GM12878 (cell line): Measurements from ENCODE around the gene LPAR3. TPM values are rescaled to one million over a fixed set of nuclear protein-coding genes. Genes with fewer than 3 reads are reported as not detected.

Source experiments
- STAT1 ChIP-seq: fragments of 450-650 bp; conservative IDR thresholded peaks from 2 replicates; pipeline ENCODE4 v1.6.1; 2014; ENCODE audit warnings: antibody characterized with exemption, mild to moderate bottlenecking
- YY1 ChIP-seq: IDR thresholded peaks from 2 replicates; pipeline ENCODE4 v1.6.1; 2011; ENCODE audit warnings: low read depth, mild to moderate bottlenecking, low read length
- polyA plus RNA-seq, 11 experiments: library from polyadenylated mRNA; depleted of rRNA in 4 of 11; unstranded in 6 of 11; stranded (reverse) in 5 of 11; fragments of >200 nt; fragmentation: Nextera tagmentation in 4 of 11; fragmentation: Illumina TruSeq in 1 of 11; extraction: Ambion mirVana in 4 of 11; extraction: Trizol in 1 of 11; gene quantifications; 1 replicate in 1 of 11; 2 replicates in 10 of 11; pipeline versions ENCODE4 v1.2.1 to v1.2.3, GENCODE V29; 2011 to 2016; ENCODE audit warnings: inconsistent platforms in 2 of 11, missing spikeins in 2 of 11, low read depth in 1 of 11
- total RNA-seq, 4 experiments: library from RNA; depleted of rRNA in 3 of 4; stranded (reverse); fragments of >200 nt in 3 of 4; fragmentation: Illumina TruSeq in 1 of 4; extraction: Trizol in 1 of 4; gene quantifications; 2 replicates each; pipeline versions ENCODE4 v1.2.1 to v1.2.3, GENCODE V29; 2013 to 2021
- TF ChIP-seq, protein P1 (sequence below): IDR thresholded peaks from 2 replicates; pipeline ENCODE4 v1.6.1; 2012; ENCODE audit warnings: low read depth, low read length, improper control_type of control experiment
- TF ChIP-seq, protein P2 (sequence below): fragments of 450-650 bp; IDR thresholded peaks from 2 replicates; pipeline ENCODE4 v1.6.1; 2016; ENCODE audit warnings: mild to moderate bottlenecking, moderate library complexity, borderline replicate concordance
- TF ChIP-seq, protein P3 (sequence below): fragments of 450-650 bp; IDR thresholded peaks from 2 replicates; pipeline ENCODE4 v1.6.1; 2017; ENCODE audit warnings: mild to moderate bottlenecking, moderate library complexity

LPAR3 gene
- total and polyA plus RNA-seq, 10 of the 15 experiments (the other 5 are each of a cell fraction or from before 2014, with no cell fraction given), result 0.03 to 0.31 (median 0.09) TPM; not detected in 3

DNA sequence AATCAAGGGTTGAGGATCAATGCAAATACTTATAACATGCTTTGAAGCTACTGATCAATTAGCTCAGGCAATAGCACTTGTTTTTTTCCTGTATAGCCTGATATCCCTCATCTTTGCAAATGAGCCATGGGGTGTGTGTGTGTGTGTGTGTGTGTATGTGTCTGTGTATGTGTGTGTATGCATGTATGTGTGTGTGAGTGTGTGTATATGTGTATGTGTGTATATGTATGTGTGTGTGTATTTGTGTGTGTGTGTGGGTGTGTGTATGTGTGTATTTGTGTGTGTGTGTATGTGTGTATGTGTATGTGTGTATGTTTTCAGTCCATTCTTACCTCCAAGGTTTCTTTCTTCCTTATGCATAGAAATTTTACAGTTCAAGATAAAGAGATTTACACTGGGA, 124.4 kb downstream of the LPAR3 start (continued):
- no peak for TF ChIP-seq STAT1
- TF ChIP-seq, protein P1, sequence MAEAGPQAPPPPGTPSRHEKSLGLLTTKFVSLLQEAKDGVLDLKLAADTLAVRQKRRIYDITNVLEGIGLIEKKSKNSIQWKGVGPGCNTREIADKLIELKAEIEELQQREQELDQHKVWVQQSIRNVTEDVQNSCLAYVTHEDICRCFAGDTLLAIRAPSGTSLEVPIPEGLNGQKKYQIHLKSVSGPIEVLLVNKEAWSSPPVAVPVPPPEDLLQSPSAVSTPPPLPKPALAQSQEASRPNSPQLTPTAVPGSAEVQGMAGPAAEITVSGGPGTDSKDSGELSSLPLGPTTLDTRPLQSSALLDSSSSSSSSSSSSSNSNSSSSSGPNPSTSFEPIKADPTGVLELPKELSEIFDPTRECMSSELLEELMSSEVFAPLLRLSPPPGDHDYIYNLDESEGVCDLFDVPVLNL, result no peak
- TF ChIP-seq, protein P2, sequence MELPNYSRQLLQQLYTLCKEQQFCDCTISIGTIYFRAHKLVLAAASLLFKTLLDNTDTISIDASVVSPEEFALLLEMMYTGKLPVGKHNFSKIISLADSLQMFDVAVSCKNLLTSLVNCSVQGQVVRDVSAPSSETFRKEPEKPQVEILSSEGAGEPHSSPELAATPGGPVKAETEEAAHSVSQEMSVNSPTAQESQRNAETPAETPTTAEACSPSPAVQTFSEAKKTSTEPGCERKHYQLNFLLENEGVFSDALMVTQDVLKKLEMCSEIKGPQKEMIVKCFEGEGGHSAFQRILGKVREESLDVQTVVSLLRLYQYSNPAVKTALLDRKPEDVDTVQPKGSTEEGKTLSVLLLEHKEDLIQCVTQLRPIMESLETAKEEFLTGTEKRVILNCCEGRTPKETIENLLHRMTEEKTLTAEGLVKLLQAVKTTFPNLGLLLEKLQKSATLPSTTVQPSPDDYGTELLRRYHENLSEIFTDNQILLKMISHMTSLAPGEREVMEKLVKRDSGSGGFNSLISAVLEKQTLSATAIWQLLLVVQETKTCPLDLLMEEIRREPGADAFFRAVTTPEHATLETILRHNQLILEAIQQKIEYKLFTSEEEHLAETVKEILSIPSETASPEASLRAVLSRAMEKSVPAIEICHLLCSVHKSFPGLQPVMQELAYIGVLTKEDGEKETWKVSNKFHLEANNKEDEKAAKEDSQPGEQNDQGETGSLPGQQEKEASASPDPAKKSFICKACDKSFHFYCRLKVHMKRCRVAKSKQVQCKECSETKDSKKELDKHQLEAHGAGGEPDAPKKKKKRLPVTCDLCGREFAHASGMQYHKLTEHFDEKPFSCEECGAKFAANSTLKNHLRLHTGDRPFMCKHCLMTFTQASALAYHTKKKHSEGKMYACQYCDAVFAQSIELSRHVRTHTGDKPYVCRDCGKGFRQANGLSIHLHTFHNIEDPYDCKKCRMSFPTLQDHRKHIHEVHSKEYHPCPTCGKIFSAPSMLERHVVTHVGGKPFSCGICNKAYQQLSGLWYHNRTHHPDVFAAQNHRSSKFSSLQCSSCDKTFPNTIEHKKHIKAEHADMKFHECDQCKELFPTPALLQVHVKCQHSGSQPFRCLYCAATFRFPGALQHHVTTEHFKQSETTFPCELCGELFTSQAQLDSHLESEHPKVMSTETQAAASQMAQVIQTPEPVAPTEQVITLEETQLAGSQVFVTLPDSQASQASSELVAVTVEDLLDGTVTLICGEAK, result no peak
- TF ChIP-seq, protein P3, sequence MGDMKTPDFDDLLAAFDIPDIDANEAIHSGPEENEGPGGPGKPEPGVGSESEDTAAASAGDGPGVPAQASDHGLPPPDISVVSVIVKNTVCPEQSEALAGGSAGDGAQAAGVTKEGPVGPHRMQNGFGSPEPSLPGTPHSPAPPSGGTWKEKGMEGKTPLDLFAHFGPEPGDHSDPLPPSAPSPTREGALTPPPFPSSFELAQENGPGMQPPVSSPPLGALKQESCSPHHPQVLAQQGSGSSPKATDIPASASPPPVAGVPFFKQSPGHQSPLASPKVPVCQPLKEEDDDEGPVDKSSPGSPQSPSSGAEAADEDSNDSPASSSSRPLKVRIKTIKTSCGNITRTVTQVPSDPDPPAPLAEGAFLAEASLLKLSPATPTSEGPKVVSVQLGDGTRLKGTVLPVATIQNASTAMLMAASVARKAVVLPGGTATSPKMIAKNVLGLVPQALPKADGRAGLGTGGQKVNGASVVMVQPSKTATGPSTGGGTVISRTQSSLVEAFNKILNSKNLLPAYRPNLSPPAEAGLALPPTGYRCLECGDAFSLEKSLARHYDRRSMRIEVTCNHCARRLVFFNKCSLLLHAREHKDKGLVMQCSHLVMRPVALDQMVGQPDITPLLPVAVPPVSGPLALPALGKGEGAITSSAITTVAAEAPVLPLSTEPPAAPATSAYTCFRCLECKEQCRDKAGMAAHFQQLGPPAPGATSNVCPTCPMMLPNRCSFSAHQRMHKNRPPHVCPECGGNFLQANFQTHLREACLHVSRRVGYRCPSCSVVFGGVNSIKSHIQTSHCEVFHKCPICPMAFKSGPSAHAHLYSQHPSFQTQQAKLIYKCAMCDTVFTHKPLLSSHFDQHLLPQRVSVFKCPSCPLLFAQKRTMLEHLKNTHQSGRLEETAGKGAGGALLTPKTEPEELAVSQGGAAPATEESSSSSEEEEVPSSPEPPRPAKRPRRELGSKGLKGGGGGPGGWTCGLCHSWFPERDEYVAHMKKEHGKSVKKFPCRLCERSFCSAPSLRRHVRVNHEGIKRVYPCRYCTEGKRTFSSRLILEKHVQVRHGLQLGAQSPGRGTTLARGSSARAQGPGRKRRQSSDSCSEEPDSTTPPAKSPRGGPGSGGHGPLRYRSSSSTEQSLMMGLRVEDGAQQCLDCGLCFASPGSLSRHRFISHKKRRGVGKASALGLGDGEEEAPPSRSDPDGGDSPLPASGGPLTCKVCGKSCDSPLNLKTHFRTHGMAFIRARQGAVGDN, result no peak
- TF ChIP-seq YY1, result no peak
- TF ChIP-seq, all 136 proteins: peak for 0
